ENCODE measurements around the gene APBB1. TPM values are rescaled to one million over a fixed set of nuclear protein-coding genes. Genes with fewer than 3 reads are reported as not detected.

The APBB1 gene
- total RNA-seq, 1 experiment from 2014 or later = 12.4 TPM

DNA sequence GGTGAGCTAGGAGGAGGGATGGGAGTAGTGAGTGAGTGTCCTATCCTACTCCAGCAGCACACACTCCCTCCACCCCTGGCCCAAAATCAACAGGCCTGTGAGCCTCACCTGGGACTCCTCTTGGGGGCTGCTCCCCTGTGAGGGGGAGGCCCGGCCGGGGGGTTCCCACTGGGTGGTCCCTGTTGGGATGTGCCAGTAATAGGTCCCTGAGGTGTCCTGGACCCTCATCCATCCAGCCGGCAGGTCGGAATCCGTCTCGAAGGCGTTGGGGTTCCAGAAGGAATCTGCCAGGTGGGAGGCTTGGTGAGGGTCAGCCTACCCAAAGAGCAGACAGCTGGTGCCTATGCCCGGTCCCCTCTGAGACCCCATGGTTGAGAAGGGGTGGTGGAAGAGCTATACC is 15.4 kb downstream of the APBB1 start:
- ChIA-PET POLR2A (no interaction called here), RAD21 (ENCODE audit: low non-redundant PET in 1 of 2, low total read pairs in 2 of 2, uncharacterized antibody in 2 of 2, unreplicated experiment in 2 of 2) (no interaction called here), CTCF (no interaction called here)
- TF ChIP-seq SP1 (IDR thresholded peaks at IDR 0.05; ENCODE audit: low read depth) = no peak
- no peak for TF ChIP-seq JUND (IDR thresholded peaks at IDR 0.05)
- no peak for TF ChIP-seq SRF (IDR thresholded peaks at IDR 0.05; ENCODE audit: low read depth)
- no peak for TF ChIP-seq TCF7L2 (IDR thresholded peaks at IDR 0.05; ENCODE audit: borderline replicate concordance, extremely low read depth, insufficient read depth, insufficient read length)
- TF ChIP-seq, protein P1, sequence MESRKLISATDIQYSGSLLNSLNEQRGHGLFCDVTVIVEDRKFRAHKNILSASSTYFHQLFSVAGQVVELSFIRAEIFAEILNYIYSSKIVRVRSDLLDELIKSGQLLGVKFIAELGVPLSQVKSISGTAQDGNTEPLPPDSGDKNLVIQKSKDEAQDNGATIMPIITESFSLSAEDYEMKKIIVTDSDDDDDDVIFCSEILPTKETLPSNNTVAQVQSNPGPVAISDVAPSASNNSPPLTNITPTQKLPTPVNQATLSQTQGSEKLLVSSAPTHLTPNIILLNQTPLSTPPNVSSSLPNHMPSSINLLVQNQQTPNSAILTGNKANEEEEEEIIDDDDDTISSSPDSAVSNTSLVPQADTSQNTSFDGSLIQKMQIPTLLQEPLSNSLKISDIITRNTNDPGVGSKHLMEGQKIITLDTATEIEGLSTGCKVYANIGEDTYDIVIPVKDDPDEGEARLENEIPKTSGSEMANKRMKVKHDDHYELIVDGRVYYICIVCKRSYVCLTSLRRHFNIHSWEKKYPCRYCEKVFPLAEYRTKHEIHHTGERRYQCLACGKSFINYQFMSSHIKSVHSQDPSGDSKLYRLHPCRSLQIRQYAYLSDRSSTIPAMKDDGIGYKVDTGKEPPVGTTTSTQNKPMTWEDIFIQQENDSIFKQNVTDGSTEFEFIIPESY (IDR thresholded peaks at IDR 0.05; ENCODE audit: extremely low read depth, insufficient replicate concordance, low read length) = no peak
- TF ChIP-seq RAD21 (IDR thresholded peaks at IDR 0.05; ENCODE audit: low read depth) = no peak
- TF ChIP-seq EZH2phosphoT487 (IDR thresholded peaks at IDR 0.05; ENCODE audit: borderline replicate concordance) = no peak
- TF ChIP-seq, protein P2, sequence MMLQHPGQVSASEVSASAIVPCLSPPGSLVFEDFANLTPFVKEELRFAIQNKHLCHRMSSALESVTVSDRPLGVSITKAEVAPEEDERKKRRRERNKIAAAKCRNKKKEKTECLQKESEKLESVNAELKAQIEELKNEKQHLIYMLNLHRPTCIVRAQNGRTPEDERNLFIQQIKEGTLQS (IDR thresholded peaks at IDR 0.05) = no peak
- no peak for TF ChIP-seq EGR1 (IDR thresholded peaks at IDR 0.05; ENCODE audit: low read depth)
- no peak for TF ChIP-seq ELF1 (IDR thresholded peaks at IDR 0.05; ENCODE audit: borderline replicate concordance, low read depth)
- TF ChIP-seq YY1 (IDR thresholded peaks at IDR 0.05; ENCODE audit: extremely low read depth, insufficient replicate concordance, low read depth, low read length) = no peak
- TF ChIP-seq, protein P3, sequence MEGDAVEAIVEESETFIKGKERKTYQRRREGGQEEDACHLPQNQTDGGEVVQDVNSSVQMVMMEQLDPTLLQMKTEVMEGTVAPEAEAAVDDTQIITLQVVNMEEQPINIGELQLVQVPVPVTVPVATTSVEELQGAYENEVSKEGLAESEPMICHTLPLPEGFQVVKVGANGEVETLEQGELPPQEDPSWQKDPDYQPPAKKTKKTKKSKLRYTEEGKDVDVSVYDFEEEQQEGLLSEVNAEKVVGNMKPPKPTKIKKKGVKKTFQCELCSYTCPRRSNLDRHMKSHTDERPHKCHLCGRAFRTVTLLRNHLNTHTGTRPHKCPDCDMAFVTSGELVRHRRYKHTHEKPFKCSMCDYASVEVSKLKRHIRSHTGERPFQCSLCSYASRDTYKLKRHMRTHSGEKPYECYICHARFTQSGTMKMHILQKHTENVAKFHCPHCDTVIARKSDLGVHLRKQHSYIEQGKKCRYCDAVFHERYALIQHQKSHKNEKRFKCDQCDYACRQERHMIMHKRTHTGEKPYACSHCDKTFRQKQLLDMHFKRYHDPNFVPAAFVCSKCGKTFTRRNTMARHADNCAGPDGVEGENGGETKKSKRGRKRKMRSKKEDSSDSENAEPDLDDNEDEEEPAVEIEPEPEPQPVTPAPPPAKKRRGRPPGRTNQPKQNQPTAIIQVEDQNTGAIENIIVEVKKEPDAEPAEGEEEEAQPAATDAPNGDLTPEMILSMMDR (IDR thresholded peaks at IDR 0.05 in 2 of 3, conservative IDR thresholded peaks at IDR 0.05 in 1 of 3; ENCODE audit: borderline replicate concordance in 1 of 3, insufficient read depth in 1 of 3, low read depth in 2 of 3, low read length in 2 of 3) = no peak
- TF ChIP-seq, protein P4, sequence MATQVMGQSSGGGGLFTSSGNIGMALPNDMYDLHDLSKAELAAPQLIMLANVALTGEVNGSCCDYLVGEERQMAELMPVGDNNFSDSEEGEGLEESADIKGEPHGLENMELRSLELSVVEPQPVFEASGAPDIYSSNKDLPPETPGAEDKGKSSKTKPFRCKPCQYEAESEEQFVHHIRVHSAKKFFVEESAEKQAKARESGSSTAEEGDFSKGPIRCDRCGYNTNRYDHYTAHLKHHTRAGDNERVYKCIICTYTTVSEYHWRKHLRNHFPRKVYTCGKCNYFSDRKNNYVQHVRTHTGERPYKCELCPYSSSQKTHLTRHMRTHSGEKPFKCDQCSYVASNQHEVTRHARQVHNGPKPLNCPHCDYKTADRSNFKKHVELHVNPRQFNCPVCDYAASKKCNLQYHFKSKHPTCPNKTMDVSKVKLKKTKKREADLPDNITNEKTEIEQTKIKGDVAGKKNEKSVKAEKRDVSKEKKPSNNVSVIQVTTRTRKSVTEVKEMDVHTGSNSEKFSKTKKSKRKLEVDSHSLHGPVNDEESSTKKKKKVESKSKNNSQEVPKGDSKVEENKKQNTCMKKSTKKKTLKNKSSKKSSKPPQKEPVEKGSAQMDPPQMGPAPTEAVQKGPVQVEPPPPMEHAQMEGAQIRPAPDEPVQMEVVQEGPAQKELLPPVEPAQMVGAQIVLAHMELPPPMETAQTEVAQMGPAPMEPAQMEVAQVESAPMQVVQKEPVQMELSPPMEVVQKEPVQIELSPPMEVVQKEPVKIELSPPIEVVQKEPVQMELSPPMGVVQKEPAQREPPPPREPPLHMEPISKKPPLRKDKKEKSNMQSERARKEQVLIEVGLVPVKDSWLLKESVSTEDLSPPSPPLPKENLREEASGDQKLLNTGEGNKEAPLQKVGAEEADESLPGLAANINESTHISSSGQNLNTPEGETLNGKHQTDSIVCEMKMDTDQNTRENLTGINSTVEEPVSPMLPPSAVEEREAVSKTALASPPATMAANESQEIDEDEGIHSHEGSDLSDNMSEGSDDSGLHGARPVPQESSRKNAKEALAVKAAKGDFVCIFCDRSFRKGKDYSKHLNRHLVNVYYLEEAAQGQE (IDR thresholded peaks at IDR 0.05; ENCODE audit: low read depth) = no peak
- no peak for TF ChIP-seq POLR2AphosphoS5 (IDR thresholded peaks at IDR 0.05; ENCODE audit: low read depth, low read length)
- no peak for TF ChIP-seq SIN3A (IDR thresholded peaks at IDR 0.05; ENCODE audit: low read depth)
- no peak for TF ChIP-seq EZH2 (IDR thresholded peaks at IDR 0.05)
- intact Hi-C loops (cut with micrococcal nuclease) = no loop called here
- Histone ChIP-seq H3K4me1 (ENCODE audit: control insufficient read depth in 1 of 2, insufficient read depth in 2 of 2, low read length in 2 of 2) (no peaks in the 10 kb centered on the region), H3K9me2 (ENCODE audit: insufficient read depth) (no peaks in the 10 kb centered on the region), H3K36me3 (ENCODE audit: control insufficient read depth in 1 of 2, insufficient read depth in 2 of 2, low read length in 2 of 2) (no peaks in the 10 kb centered on the region), H3K79me2 (ENCODE audit: insufficient read depth, low read length) (no peaks in the 10 kb centered on the region), H3K27ac (ENCODE audit: low read depth, low read length) (no peak overlapping the region), H3K27me3 (ENCODE audit: insufficient read depth, low read length) (no peaks in the 10 kb centered on the region), H3K9ac (ENCODE audit: low read length) (no peak overlapping the region), H3K4me3 (replicated peaks in 1 of 2; ENCODE audit: low read depth in 1 of 2, low read length in 2 of 2) (no peak overlapping the region), H3K4me2 (ENCODE audit: low read length) (no peak overlapping the region), H3K9me3 (ENCODE audit: control insufficient read depth in 1 of 2, insufficient read depth in 1 of 2, low read depth in 1 of 2, low read length in 2 of 2) (no peaks in the 10 kb centered on the region), H2AFZ (ENCODE audit: low read depth, low read length, poor library complexity, severe bottlenecking) (no peak overlapping the region), H4K20me1 (ENCODE audit: insufficient read depth) (no peaks in the 10 kb centered on the region)
- ATAC-seq = no peak
- DNase-seq (ENCODE audit: low read depth, low spot score) = no peak
- no TSS peak for BruUV-seq (replicated peaks)

All from HCT116 (cell line).